ENCODE data around the gene MSL2.
"Not testable (repeated sequence)": the region's sequence is repeated elsewhere in the genome, so short reads cannot be mapped to it uniquely, and the experiment has no call there.

MSL2 gene

GRCh38 chr3:136196401-136197158 lies 445 bp upstream of the MSL2 start:
- TF ChIP-seq CTCF (IDR thresholded peaks at IDR 0.05; ENCODE audit: borderline replicate concordance, insufficient read depth, low read depth, low read length): no peak
- peak overlapping the region; percentile 97 for H3K4me3 ChIP-seq (ENCODE audit: low read depth, low read length)

GRCh38 chr3:136195258-136196063 lies 674 bp downstream of the MSL2 start:
- TF ChIP-seq CTCF (IDR thresholded peaks at IDR 0.05; ENCODE audit: borderline replicate concordance, insufficient read depth, low read depth, low read length): no peak
- H3K4me3 ChIP-seq (ENCODE audit: low read depth, low read length): peak overlapping the region; percentile 97

GRCh38 chr3:136194409-136195257 lies 1.5 kb downstream of the MSL2 start:
- TF ChIP-seq CTCF (IDR thresholded peaks at IDR 0.05; ENCODE audit: borderline replicate concordance, insufficient read depth, low read depth, low read length): no peak
- H3K4me3 ChIP-seq (ENCODE audit: low read depth, low read length): peak overlapping the region; percentile 97

- TF ChIP-seq CTCF (IDR thresholded peaks at IDR 0.05; ENCODE audit: borderline replicate concordance, insufficient read depth, low read depth, low read length): no peak
Measured at GRCh38 chr3:136193278-136194054, 2.7 kb downstream of the MSL2 start.

GRCh38 chr3:136192831-136193230 lies 3.3 kb downstream of the MSL2 start:
- H3K4me3 ChIP-seq (ENCODE audit: low read depth, low read length): peak overlapping the region; percentile 97
- TF ChIP-seq CTCF (IDR thresholded peaks at IDR 0.05; ENCODE audit: borderline replicate concordance, insufficient read depth, low read depth, low read length): no peak

More at GRCh38 chr3:136193278-136194054, 2.7 kb downstream of the MSL2 start:
- H3K4me3 ChIP-seq (ENCODE audit: low read depth, low read length): peak overlapping the region; percentile 97

GRCh38 chr3:136192195-136192594 lies 3.9 kb downstream of the MSL2 start:
- not testable (repeated sequence) for H3K4me3 ChIP-seq (ENCODE audit: low read depth, low read length)
